Measurements from ENCODE around the gene SYNJ2.

Gene SYNJ2

DNA sequence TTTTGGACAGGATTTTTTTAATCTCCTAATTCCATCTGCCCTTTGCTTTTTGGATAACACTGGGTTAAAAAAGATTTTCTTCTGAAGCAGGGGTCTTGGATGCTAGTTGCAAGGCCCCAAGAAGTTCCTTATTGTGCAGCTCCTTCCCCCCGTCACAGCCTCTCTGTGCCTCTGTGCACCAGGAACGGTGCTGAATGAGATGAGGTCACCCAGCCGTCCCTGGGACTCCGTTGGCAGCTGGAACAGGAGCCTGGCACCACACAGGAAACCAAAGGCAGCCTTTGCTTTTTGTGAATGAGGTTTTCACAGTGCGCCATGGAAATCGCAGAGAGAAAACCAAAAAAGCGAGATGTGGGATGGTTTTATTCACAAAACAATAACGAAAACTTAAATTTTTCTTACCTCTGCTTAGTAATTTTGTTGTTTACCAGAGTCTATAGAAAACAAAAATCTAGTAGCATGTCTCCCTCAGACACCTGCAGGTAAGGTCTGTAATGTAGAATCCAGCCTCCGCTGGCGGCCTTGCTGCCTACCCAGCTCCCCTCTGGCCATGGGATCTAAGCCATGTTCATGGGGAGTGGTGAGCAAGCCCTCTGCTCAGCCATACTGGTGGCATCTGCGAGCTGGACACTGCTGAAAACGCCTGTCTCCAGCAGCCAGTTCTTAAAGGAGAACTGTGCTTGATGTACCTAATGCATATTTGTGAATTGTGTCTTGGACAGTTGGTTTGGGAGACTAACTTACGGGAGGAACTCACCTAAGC is 40.4 kb upstream of the SYNJ2 start:
- TF ChIP-seq ZBTB7A (IDR thresholded peaks at IDR 0.05; ENCODE audit: low read depth) (no peak), EP300 (IDR thresholded peaks at IDR 0.05; ENCODE audit: borderline replicate concordance) (no peak), TCF12 (IDR thresholded peaks at IDR 0.05; ENCODE audit: low read depth) (no peak), FOXM1 (IDR thresholded peaks at IDR 0.05; ENCODE audit: borderline replicate concordance, low read depth) (no peak)

GRCh38 chr6:157942351-157942750 is 39.3 kb upstream of the SYNJ2 start:
- TF ChIP-seq CREB1 (IDR thresholded peaks at IDR 0.05; ENCODE audit: low read depth) (no peak), YY1 (IDR thresholded peaks at IDR 0.05; ENCODE audit: low read depth) (no peak), USF1 (IDR thresholded peaks at IDR 0.05) (no peak), CEBPB (IDR thresholded peaks at IDR 0.05) (no peak), FOXM1 (IDR thresholded peaks at IDR 0.05; ENCODE audit: borderline replicate concordance, low read depth) (no peak), NFIC (IDR thresholded peaks at IDR 0.05) (no peak), TAF1 (IDR thresholded peaks at IDR 0.05; ENCODE audit: low read depth) (no peak), TEAD4 (IDR thresholded peaks at IDR 0.05) (no peak)
- TF ChIP-seq, protein P1, sequence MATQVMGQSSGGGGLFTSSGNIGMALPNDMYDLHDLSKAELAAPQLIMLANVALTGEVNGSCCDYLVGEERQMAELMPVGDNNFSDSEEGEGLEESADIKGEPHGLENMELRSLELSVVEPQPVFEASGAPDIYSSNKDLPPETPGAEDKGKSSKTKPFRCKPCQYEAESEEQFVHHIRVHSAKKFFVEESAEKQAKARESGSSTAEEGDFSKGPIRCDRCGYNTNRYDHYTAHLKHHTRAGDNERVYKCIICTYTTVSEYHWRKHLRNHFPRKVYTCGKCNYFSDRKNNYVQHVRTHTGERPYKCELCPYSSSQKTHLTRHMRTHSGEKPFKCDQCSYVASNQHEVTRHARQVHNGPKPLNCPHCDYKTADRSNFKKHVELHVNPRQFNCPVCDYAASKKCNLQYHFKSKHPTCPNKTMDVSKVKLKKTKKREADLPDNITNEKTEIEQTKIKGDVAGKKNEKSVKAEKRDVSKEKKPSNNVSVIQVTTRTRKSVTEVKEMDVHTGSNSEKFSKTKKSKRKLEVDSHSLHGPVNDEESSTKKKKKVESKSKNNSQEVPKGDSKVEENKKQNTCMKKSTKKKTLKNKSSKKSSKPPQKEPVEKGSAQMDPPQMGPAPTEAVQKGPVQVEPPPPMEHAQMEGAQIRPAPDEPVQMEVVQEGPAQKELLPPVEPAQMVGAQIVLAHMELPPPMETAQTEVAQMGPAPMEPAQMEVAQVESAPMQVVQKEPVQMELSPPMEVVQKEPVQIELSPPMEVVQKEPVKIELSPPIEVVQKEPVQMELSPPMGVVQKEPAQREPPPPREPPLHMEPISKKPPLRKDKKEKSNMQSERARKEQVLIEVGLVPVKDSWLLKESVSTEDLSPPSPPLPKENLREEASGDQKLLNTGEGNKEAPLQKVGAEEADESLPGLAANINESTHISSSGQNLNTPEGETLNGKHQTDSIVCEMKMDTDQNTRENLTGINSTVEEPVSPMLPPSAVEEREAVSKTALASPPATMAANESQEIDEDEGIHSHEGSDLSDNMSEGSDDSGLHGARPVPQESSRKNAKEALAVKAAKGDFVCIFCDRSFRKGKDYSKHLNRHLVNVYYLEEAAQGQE (IDR thresholded peaks at IDR 0.05; ENCODE audit: low read depth): no peak
- TF ChIP-seq, protein P2, sequence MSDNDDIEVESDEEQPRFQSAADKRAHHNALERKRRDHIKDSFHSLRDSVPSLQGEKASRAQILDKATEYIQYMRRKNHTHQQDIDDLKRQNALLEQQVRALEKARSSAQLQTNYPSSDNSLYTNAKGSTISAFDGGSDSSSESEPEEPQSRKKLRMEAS (IDR thresholded peaks at IDR 0.05): no peak

DNA sequence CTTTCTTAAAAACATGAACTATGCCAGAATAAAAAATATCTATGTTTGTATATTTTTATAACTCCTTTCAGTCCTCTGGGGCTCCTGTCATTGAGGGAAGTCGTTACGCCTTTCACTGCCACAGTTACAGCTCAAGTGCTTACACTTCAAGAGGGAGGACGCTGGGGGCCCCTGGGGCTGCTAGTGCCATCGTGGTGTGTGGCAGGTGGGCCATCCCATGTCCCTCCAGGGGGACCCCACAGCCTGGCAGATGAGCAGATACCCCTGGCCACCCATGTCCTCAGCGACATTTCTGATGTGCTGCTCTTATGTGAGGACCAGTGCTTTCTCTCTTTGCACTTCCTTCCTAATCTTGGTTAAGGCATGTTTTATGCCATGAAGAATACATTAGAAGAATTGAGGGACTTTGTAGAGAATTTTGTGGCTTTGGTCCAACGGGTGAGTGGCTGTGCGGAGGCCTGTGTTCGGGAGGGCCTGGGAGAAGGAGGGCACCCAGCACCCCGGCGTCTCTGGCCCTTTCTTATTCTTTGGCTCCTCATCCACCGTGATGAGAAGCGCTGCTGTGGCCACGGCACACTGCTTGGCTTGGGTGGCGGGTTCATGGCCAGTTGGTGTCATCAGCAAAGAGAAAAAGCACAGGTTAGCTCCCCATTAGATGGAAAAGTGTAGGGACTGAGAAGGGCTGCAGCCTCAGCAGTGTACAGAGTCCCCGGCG is 38.3 kb upstream of the SYNJ2 start:
- TF ChIP-seq FOXM1 (IDR thresholded peaks at IDR 0.05; ENCODE audit: borderline replicate concordance, low read depth): no peak
- no peak for TF ChIP-seq TCF12 (IDR thresholded peaks at IDR 0.05; ENCODE audit: low read depth)
- no peak for TF ChIP-seq EGR1 (IDR thresholded peaks at IDR 0.05)
- TF ChIP-seq, protein P1 (IDR thresholded peaks at IDR 0.05; ENCODE audit: low read depth): no peak
- no peak for TF ChIP-seq TAF1 (IDR thresholded peaks at IDR 0.05; ENCODE audit: low read depth)
- TF ChIP-seq USF1 (IDR thresholded peaks at IDR 0.05): no peak
- no peak for TF ChIP-seq RAD21 (IDR thresholded peaks at IDR 0.05; ENCODE audit: low read depth)
- no peak for TF ChIP-seq CREB1 (IDR thresholded peaks at IDR 0.05; ENCODE audit: low read depth)

DNA sequence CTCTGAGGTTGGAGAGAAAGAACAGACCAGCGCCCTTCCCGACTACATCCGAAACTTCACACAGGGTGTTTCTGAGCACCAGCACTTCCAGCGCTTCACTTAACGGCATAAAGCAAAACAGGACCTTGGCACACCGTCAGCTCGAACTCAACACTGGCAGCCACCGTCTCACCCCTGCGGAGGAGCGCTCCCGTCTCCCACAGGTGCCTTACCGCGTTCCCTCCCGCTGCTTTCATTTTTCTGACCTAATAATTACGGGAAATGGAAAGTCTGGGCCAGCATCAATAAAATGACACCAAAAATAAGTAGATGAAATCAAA is 37.7 kb upstream of the SYNJ2 start:
- no peak for TF ChIP-seq USF1 (IDR thresholded peaks at IDR 0.05)
- no peak for TF ChIP-seq TEAD4 (IDR thresholded peaks at IDR 0.05)
- TF ChIP-seq, protein P2 (IDR thresholded peaks at IDR 0.05): no peak
- TF ChIP-seq NFIC (IDR thresholded peaks at IDR 0.05): no peak
- TF ChIP-seq TCF12 (IDR thresholded peaks at IDR 0.05; ENCODE audit: low read depth): no peak
- TF ChIP-seq ZBTB7A (IDR thresholded peaks at IDR 0.05; ENCODE audit: low read depth): no peak
- TF ChIP-seq, protein P1 (IDR thresholded peaks at IDR 0.05; ENCODE audit: low read depth): no peak

Data from Ishikawa (cell line).